Stimulated activated CD4-positive, alpha-beta T cell treated with anti-CD3 and anti-CD28 coated beads, Interleukin-12 subunit alpha, Interleukin-12 subunit beta, amount 100 ng/mL, for 24 hours (primary cell): ENCODE data around the gene BUD23.
"Not testable (repeated sequence)": the region's sequence is repeated elsewhere in the genome, so short reads cannot be mapped to it uniquely, and the experiment has no call there.

Experiments
- DNase-seq, 2 experiments: peaks; one replicate each; pipeline ENCODE4 v3.0.0-alpha.2; 2020; ENCODE audit warnings: low read depth in 2 of 2

BUD23 gene

GRCh38 chr7:73701357-73701995, 18.1 kb downstream of the BUD23 start:
- no peak for DNase-seq

GRCh38 chr7:73702226-73702625, 18.8 kb downstream of the BUD23 start:
- DNase-seq: no peak

- no peak for DNase-seq
Observed at GRCh38 chr7:73702665-73703064, 19.3 kb downstream of the BUD23 start.

GRCh38 chr7:73703225-73703624, 19.8 kb downstream of the BUD23 start:
- no peak for DNase-seq

- DNase-seq: no peak
Observed at GRCh38 chr7:73703757-73704639, 20.6 kb downstream of the BUD23 start.

- no peak for DNase-seq
Observed at GRCh38 chr7:73704640-73705550, 21.5 kb downstream of the BUD23 start.

- DNase-seq: no peak
Observed at GRCh38 chr7:73705551-73705920, 22.1 kb downstream of the BUD23 start.

GRCh38 chr7:73706126-73707044, 23.0 kb downstream of the BUD23 start:
- peak in 1 of 2 experiments; percentile 31 for DNase-seq

- no peak for DNase-seq
Observed at GRCh38 chr7:73707045-73707631, 23.7 kb downstream of the BUD23 start.

- no peak for DNase-seq
Observed at GRCh38 chr7:73708961-73709549, 25.7 kb downstream of the BUD23 start.

- DNase-seq: no peak
Observed at GRCh38 chr7:73712773-73713172, 29.4 kb downstream of the BUD23 start.

- DNase-seq: not testable (repeated sequence)
Observed at GRCh38 chr7:73713319-73713718, 29.9 kb downstream of the BUD23 start.

GRCh38 chr7:73715648-73716317, 32.4 kb downstream of the BUD23 start:
- peak in 1 of 2 experiments; percentile 65 for DNase-seq

- no peak for DNase-seq
Observed at GRCh38 chr7:73716318-73716890, 33.0 kb downstream of the BUD23 start.

GRCh38 chr7:73717025-73717807, 33.8 kb downstream of the BUD23 start:
- no peak for DNase-seq

GRCh38 chr7:73717991-73718405, 34.6 kb downstream of the BUD23 start:
- DNase-seq: peak; percentile 67 to 80

- DNase-seq: no peak
Observed at GRCh38 chr7:73718438-73718881, 35.1 kb downstream of the BUD23 start.
